ENCODE data around the gene LBH. TPM values are rescaled to one million over a fixed set of nuclear protein-coding genes. Genes with fewer than 3 reads are reported as not detected.

LBH gene
- total RNA-seq, 1 donor = 21.1 TPM

DNA sequence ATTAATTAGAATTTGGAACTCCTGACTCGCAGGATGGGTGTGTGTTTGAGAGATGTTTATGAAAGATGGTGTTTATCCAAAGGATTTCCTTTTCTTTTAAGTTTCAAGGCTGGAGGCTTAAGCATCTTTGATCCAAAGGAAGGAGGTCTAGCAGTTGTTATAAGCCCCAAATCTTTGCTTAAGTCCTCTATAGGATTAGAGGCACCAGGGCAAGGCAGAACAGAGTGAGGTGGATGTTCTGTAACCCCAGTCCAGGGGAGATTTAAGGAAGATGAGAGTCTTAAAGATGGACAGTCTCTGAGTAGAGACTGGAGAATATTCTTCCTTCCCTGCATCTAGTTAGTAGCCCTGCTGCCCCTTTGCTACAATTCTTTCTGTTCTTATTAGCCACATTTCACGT, 17.5 kb downstream of the LBH start:
- H3K4me3 ChIP-seq (ENCODE audit: low read depth, low read length) = no peak overlapping the region
- TF ChIP-seq, protein P1, sequence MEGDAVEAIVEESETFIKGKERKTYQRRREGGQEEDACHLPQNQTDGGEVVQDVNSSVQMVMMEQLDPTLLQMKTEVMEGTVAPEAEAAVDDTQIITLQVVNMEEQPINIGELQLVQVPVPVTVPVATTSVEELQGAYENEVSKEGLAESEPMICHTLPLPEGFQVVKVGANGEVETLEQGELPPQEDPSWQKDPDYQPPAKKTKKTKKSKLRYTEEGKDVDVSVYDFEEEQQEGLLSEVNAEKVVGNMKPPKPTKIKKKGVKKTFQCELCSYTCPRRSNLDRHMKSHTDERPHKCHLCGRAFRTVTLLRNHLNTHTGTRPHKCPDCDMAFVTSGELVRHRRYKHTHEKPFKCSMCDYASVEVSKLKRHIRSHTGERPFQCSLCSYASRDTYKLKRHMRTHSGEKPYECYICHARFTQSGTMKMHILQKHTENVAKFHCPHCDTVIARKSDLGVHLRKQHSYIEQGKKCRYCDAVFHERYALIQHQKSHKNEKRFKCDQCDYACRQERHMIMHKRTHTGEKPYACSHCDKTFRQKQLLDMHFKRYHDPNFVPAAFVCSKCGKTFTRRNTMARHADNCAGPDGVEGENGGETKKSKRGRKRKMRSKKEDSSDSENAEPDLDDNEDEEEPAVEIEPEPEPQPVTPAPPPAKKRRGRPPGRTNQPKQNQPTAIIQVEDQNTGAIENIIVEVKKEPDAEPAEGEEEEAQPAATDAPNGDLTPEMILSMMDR (IDR thresholded peaks at IDR 0.05; ENCODE audit: insufficient read depth, low read length) = no peak
- no peak for DNase-seq (ENCODE audit: low read depth)

DNA sequence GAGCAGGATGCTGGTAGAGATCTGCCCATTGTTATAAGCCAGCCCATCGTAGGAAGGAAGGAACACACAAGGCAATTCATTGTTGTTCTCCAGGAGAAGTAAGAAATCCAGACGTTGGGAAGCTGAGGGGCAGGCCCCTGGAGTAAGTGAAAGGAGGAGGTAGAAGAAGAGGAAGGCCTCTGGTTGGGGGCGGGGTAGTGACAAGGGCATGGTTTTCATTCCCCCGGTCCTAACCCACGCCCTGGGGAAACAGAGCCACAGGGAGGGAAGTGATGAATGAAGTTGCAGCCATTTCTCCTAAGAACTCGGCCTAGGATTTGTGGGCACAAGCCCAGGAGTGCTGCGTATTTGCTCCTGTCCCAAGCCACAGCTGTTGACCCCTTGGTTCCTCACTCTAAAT, 18.0 kb downstream of the LBH start:
- H3K4me3 ChIP-seq (ENCODE audit: low read depth, low read length) = no peak overlapping the region
- TF ChIP-seq, protein P1 (IDR thresholded peaks at IDR 0.05; ENCODE audit: insufficient read depth, low read length) = no peak
- no peak for DNase-seq (ENCODE audit: low read depth)

DNA sequence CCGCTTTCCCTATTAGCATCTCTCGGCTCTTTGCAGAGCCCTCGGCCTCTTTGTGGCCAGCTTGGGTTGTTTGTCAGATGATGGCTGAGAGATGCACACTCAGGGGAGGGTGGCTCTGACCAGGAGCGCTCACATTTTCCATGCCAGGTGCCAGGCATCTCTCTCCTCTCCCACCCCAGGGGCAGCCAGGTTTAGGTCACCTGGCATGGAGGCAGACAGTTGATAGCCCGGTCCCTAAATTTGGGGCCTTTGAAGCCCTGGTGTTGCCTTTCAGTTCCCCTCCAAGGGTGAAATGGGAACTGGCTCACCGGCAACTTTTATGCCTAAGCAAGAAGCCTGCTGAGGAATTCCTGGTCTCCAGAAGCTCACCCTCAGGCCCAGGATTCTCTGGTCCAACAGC, 19.1 kb downstream of the LBH start:
- no peak for DNase-seq (ENCODE audit: low read depth)
- TF ChIP-seq, protein P1 (IDR thresholded peaks at IDR 0.05; ENCODE audit: insufficient read depth, low read length) = no peak
- H3K4me3 ChIP-seq (ENCODE audit: low read depth, low read length) = no peak overlapping the region

DNA sequence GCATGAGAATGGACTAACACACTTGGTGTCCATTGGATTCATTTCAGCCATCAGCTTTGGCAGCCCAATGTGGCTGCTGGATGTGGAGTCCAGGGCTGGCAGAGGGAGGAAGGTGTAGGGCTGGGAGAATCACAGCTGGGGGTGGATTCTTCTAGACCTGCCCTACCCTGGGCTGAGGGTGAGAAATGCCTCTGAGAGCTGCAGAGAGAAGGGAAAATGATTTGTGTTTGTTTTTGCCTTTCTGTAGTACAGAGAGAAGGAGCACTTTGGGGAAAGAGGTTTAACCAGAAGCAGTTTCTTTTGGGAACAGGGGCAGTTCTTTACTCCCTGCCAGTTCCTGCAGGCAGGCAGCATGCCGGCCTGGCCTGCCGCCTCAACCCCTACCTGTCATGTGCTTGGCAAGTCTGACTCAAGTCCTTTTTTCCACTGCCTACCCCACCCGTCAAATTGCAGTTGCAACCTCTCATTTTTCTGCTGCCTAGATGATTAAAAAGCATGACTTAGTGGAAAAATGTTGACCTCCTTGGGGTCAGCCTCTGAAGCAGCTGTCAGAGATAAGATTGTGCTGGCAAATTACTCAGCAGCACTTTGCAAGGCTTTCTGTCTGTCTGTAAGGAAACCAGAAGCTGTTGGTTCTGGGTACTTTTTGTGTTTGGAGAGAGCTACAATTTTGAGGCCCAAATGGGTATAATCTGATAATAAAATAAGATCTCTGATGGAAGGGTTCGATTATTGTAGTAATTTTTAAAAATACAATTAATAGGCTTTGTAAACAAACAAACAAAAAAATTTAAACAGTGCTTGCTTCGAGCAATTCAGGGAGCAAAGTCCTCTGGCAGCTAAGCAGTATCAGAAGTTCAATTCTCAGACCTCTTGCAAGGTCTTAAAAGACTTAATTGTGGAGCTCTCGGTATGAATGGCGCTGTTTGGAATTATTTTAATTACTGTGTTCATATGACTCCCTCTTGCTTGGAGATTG, 21.7 kb downstream of the LBH start:
- DNase-seq (ENCODE audit: low read depth) = peak; percentile 97
- TF ChIP-seq, protein P1 (IDR thresholded peaks at IDR 0.05; ENCODE audit: insufficient read depth, low read length) = no peak
- H3K4me3 ChIP-seq (ENCODE audit: low read depth, low read length) = no peak overlapping the region

DNA sequence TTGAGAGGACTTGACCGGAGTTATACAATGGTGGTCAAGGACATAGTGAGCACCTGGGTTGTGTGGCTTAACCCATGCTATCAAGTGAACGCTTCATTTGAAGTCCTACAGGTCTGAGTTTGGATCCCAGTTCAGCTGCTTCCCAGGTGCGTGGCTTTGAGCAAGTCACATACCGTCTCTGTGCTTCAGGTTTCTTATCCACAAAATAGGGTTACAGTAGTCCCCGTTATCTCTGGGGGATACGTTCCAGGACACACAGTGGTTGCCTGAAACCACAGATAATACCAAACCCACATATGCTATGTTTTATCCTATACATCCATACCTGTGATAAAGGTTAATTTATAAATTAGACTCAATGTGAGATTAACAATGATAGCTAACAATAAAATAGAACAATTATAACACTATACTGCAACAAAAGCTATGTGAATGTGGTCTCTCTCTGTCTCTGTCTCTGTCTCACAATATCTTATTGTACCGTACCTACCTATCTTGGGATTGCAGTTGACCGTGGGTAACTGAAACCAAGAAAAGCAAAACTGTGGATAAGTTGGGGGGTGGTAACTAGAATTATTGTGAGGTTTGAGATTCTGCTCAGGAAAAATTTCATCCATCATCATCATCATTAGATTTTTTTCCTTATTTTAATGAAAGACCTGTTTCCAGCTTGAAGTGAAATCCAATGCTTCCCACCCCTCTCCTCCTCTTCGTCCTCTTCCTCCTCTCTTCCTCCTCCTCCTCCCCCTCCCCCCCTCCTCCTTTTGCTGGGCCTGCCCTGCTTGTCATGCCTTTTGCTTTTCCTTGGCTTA, 22.7 kb downstream of the LBH start:
- TF ChIP-seq, protein P1 (IDR thresholded peaks at IDR 0.05; ENCODE audit: insufficient read depth, low read length) = no peak
- H3K4me3 ChIP-seq (ENCODE audit: low read depth, low read length) = no peak overlapping the region

DNA sequence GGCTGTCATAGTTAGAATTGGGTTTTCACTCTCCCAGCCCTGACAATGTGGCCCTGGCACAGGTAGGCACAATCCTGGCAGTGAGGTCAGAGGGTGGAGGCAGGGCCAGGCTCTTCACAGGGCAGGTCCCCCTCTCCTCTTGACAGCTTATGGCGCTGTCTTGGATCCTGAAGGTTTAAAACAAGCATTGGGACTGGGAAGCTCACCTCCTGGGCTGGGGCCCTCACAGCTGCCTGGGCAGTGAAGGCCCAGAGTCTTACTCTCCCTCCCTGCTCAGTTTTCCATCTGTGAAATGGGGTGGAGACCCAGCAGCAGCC, 23.3 kb downstream of the LBH start:
- no peak for DNase-seq (ENCODE audit: low read depth)
- H3K4me3 ChIP-seq (ENCODE audit: low read depth, low read length) = no peak overlapping the region
- TF ChIP-seq, protein P1 (IDR thresholded peaks at IDR 0.05; ENCODE audit: insufficient read depth, low read length) = no peak

More for the DNA sequence above, 22.7 kb downstream of the LBH start:
- DNase-seq (ENCODE audit: low read depth) = no peak
